ENCODE results near the gene MMP23B.

DNA sequence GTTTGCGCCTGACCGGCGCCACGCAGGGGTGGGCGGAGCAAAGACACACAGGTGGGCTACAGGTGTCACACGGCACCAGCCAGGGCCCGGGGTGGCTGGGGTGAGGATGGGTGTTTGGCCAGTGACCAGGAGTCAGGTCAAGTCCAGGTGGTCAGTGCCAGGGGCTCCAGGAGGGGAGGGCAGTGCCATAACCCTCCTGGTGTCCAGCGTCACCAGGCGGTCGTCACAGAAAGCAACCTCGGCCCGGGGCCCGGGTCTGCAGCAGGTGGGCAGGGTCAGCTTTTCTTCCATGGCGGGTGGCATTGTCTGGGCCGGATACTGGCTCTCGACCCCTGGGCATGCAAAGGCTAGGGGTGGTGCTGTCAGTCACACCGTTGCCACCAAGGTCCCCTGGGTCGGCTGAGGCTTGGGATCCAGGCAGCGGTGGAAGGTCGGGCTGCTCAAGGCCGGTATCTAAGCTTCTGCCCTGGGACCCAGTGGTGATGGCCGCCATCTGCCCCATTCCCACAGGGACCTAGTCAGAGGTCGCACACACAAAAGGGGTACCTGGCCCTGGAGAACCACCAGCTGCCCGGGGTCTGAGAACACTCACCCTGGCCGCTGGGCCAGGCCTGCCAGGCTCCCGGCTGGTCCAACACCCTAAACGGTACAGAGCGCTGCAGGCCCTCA lies 33.8 kb upstream of the MMP23B start:
- TF ChIP-seq CTCF (IDR thresholded peaks at IDR 0.05) (no peak), POLR2A (IDR thresholded peaks at IDR 0.05) (no peak)

Measured in lower leg skin (tissue), 3 donors.